HG03097 (cell line): ENCODE measurements around the gene GSTO1.

Experiments used
- ATAC-seq: cut with Tn5 transposase; IDR thresholded peaks from one replicate; pipeline ENCODE4 v1.9.1; 2021; ENCODE audit not compliant: unreplicated experiment, low FRiP score

GSTO1 gene

GRCh38 chr10:104273899-104274575, 19.3 kb downstream of the GSTO1 start:
- ATAC-seq: no peak

GRCh38 chr10:104274762-104275721, 20.4 kb downstream of the GSTO1 start:
- ATAC-seq: no peak

- ATAC-seq: no peak
Measured at GRCh38 chr10:104276192-104276591, 21.5 kb downstream of the GSTO1 start.

- ATAC-seq: no peak
Measured at GRCh38 chr10:104277785-104278184, 23.1 kb downstream of the GSTO1 start.

GRCh38 chr10:104279550-104280259, 25.0 kb downstream of the GSTO1 start:
- no peak for ATAC-seq

GRCh38 chr10:104281694-104282093, 27.0 kb downstream of the GSTO1 start:
- ATAC-seq: no peak

- no peak for ATAC-seq
Measured at GRCh38 chr10:104284846-104285245, 30.2 kb downstream of the GSTO1 start.

GRCh38 chr10:104286939-104287338, 32.2 kb downstream of the GSTO1 start:
- ATAC-seq: no peak

- no peak for ATAC-seq
Measured at GRCh38 chr10:104288355-104288754, 33.7 kb downstream of the GSTO1 start.

- peak; percentile 96 for ATAC-seq
Measured at GRCh38 chr10:104291439-104291951, 36.8 kb downstream of the GSTO1 start.

GRCh38 chr10:104293011-104293410, 38.3 kb downstream of the GSTO1 start:
- no peak for ATAC-seq

- no peak for ATAC-seq
Measured at GRCh38 chr10:104293781-104294321, 39.2 kb downstream of the GSTO1 start.

GRCh38 chr10:104296687-104297436, 42.2 kb downstream of the GSTO1 start:
- no peak for ATAC-seq

GRCh38 chr10:104297697-104298660, 43.3 kb downstream of the GSTO1 start:
- ATAC-seq: no peak

GRCh38 chr10:104299031-104299904, 44.6 kb downstream of the GSTO1 start:
- ATAC-seq: no peak

GRCh38 chr10:104300002-104300735, 45.5 kb downstream of the GSTO1 start:
- no peak for ATAC-seq

- ATAC-seq: no peak
Measured at GRCh38 chr10:104300736-104301292, 46.1 kb downstream of the GSTO1 start.
